HepG2 (cell line): ENCODE measurements around the gene RAB36. TPM values are rescaled to one million over a fixed set of nuclear protein-coding genes. Genes with fewer than 3 reads are reported as not detected.
A peak's percentile ranks its signal among the peaks of the same experiment; 100 is the strongest.

Experiments
- MNT ChIP-seq: fragments of 450-650 bp; IDR thresholded peaks from 2 replicates; pipeline ENCODE4 v1.6.1; 2016
- RARG ChIP-seq: sonication (generic); formaldehyde crosslinking; IDR thresholded peaks from 2 replicates; pipeline ENCODE4 v1.4.0; 2020; ENCODE audit warnings: low read depth, mild to moderate bottlenecking, missing genetic modification reagents
- RFX3 ChIP-seq: IDR thresholded peaks from 2 replicates; pipeline ENCODE4 v1.6.1; 2016; ENCODE audit warnings: missing biosample characterization, missing genetic modification reagents
- SATB2 ChIP-seq: sonication (generic); formaldehyde crosslinking; IDR thresholded peaks from 2 replicates; pipeline ENCODE4 v1.5.0; 2020; ENCODE audit warnings: missing genetic modification reagents
- SNAPC4 ChIP-seq: sonication (generic); formaldehyde crosslinking; IDR thresholded peaks from 2 replicates; pipeline ENCODE4 v1.4.0; 2020; ENCODE audit warnings: mild to moderate bottlenecking, missing genetic modification reagents
- SP5 ChIP-seq: IDR thresholded peaks from 2 replicates; pipeline ENCODE4 v1.6.1; 2016; ENCODE audit warnings: low read depth, borderline replicate concordance
- SPEN ChIP-seq: sonication (generic); formaldehyde crosslinking; IDR thresholded peaks from 2 replicates; pipeline ENCODE4 v1.5.1; 2020; ENCODE audit warnings: low read depth, mild to moderate bottlenecking, missing genetic modification reagents
- TAF15 ChIP-seq: fragments of 200-400 bp; formaldehyde crosslinking; IDR thresholded peaks from one replicate; pipeline ENCODE4 v1.6.1; 2018; ENCODE audit warnings: mild to moderate bottlenecking, low read depth, low read length; ENCODE audit not compliant: poor library complexity, severe bottlenecking
- TCF12 ChIP-seq, 2 experiments: fragments of 450-650 bp in 1 of 2; sonication (generic) in 1 of 2; formaldehyde crosslinking in 1 of 2; IDR thresholded peaks; 2 replicates each; pipeline versions ENCODE4 v1.6.1 to v1.8.0; 2017 to 2022; ENCODE audit warnings: antibody characterized with exemption in 1 of 2, mild to moderate bottlenecking in 1 of 2, missing genetic modification reagents in 1 of 2, moderate library complexity in 1 of 2
- THAP11 ChIP-seq: IDR thresholded peaks from 2 replicates; pipeline ENCODE4 v1.6.1; 2016; ENCODE audit warnings: missing biosample characterization, missing genetic modification reagents
- THYN1 ChIP-seq: sonication (generic); formaldehyde crosslinking; IDR thresholded peaks from 2 replicates; pipeline ENCODE4 v1.8.1; 2023; ENCODE audit warnings: low read depth, mild to moderate bottlenecking, moderate library complexity, missing genetic modification reagents, borderline replicate concordance
- ZBTB3 ChIP-seq: sonication (generic); formaldehyde crosslinking; IDR thresholded peaks from 2 replicates; pipeline ENCODE4 v1.4.0; 2020; ENCODE audit warnings: low read depth, mild to moderate bottlenecking, moderate library complexity, missing genetic modification reagents, borderline replicate concordance
- ZNF3 ChIP-seq: IDR thresholded peaks from 2 replicates; pipeline ENCODE4 v1.7.0; 2017; ENCODE audit warnings: inconsistent platforms
- ZNF362 ChIP-seq: sonication (generic); formaldehyde crosslinking; IDR thresholded peaks from 2 replicates; pipeline ENCODE4 v1.4.0; 2020; ENCODE audit warnings: missing genetic modification reagents, mild to moderate bottlenecking, borderline replicate concordance
- ZNF432 ChIP-seq: sonication (generic); formaldehyde crosslinking; IDR thresholded peaks from 2 replicates; pipeline ENCODE4 v1.5.0; 2020; ENCODE audit warnings: missing genetic modification reagents, mild to moderate bottlenecking, borderline replicate concordance
- ZNF446 ChIP-seq: sonication (generic); formaldehyde crosslinking; IDR thresholded peaks from 2 replicates; pipeline ENCODE4 v1.5.0; 2020; ENCODE audit warnings: mild to moderate bottlenecking, missing genetic modification reagents
- ZNF564 ChIP-seq: sonication (generic); formaldehyde crosslinking; IDR thresholded peaks from 2 replicates; pipeline ENCODE4 v1.8.1; 2023; ENCODE audit warnings: mild to moderate bottlenecking, missing genetic modification reagents
- ZNF792 ChIP-seq: IDR thresholded peaks from 2 replicates; pipeline ENCODE4 v1.6.1; 2016
- polyA plus RNA-seq, 8 experiments: library from polyadenylated mRNA; depleted of rRNA in 3 of 8; stranded (reverse) in 7 of 8; unstranded in 1 of 8; fragments of >200 nt; fragmentation: Illumina TruSeq in 4 of 8; extraction: Trizol in 4 of 8; gene quantifications; 2 replicates each; pipeline versions ENCODE4 v1.2.1 to v1.2.3, GENCODE V29; 2011 to 2016; ENCODE audit warnings: low read depth in 4 of 8, missing spikeins in 1 of 8, mixed read lengths in 1 of 8; ENCODE audit not compliant: insufficient read depth in 1 of 8
- total RNA-seq, 5 experiments: library from RNA; depleted of rRNA; stranded (reverse); fragments of >200 nt; fragmentation: Illumina TruSeq; extraction: Trizol; gene quantifications; 2 replicates each; pipeline ENCODE4 v1.2.3, GENCODE V29; 2016; ENCODE audit warnings: low read depth in 1 of 5
- TF ChIP-seq, protein P1 (sequence below): IDR thresholded peaks from 2 replicates; pipeline ENCODE4 v1.6.1; 2016; ENCODE audit warnings: missing biosample characterization, missing genetic modification reagents, low read depth
- TF ChIP-seq, protein P2 (sequence below): sonication (generic); formaldehyde crosslinking; IDR thresholded peaks from 2 replicates; pipeline ENCODE4 v1.5.1; 2020; ENCODE audit warnings: missing genetic modification reagents, mild to moderate bottlenecking, borderline replicate concordance

RAB36 gene
- total and polyA plus RNA-seq, 2 of the 13 experiments (the other 11 are each of a cell fraction or from before 2014, with no cell fraction given), result 0.24 to 0.86 TPM

DNA sequence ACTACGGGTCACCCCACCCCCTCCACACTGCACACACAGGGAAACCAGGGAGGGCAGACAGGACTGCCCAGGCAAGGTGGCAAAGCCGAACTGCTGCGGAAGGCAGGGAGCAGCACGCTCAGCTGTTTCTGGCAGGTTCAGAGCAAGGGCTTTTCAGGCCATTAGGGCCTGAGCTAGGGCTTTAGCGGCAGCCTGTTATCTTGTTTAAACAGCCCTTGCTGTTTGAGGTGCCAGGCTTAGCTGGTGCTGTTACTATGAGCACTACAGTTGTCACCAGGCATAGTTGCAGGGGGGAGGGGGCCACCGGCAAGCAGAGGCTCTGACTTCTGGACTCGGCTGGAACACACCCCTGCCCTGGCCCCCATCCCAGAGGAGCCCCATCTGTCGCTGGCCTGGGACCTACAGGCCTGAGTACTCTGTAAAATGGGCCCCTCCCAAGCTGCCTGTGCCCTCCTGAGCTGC lies 38.3 kb upstream of the RAB36 start (continued):
- TF ChIP-seq ZBTB3 (CRISPR knock-in tag) (no peak), SPEN (CRISPR knock-in tag) (no peak), TCF12 (IDR thresholded peaks at IDR 0.05) (no peak), TCF12 (CRISPR knock-in tag; IDR thresholded peaks at IDR 0.05) (no peak), RFX3 (CRISPR knock-in tag) (no peak), SP5 (CRISPR knock-in tag) (no peak), ZNF564 (CRISPR knock-in tag) (no peak), SATB2 (no peak), TAF15 (no peak), ZNF3 (CRISPR knock-in tag) (no peak), SNAPC4 (CRISPR knock-in tag) (no peak), ZNF792 (CRISPR knock-in tag) (peak; percentile 100), RARG (CRISPR knock-in tag) (no peak), THYN1 (CRISPR knock-in tag) (no peak), ZNF362 (CRISPR knock-in tag) (no peak), THAP11 (CRISPR knock-in tag) (no peak), MNT (no peak), ZNF432 (CRISPR knock-in tag) (no peak), ZNF446 (CRISPR knock-in tag) (no peak)
- TF ChIP-seq, protein P1, sequence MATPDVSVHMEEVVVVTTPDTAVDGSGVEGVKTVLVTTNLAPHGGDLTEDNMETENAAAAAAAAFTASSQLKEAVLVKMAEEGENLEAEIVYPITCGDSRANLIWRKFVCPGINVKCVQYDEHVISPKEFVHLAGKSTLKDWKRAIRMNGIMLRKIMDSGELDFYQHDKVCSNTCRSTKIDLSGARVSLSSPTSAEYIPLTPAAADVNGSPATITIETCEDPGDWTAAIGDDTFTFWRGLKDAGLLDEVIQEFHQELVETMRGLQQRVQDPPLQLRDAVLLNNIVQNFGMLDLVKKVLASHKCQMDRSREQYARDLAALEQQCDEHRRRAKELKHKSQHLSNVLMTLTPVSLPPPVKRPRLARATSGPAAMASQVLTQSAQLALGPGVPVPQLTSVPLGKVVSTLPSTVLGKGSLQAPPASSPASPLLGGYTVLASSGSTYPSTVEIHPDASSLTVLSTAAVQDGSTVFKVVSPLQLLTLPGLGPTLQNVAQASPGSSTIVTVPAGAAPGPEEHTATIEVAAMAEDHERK (CRISPR knock-in tag), result no peak
- TF ChIP-seq, protein P2, sequence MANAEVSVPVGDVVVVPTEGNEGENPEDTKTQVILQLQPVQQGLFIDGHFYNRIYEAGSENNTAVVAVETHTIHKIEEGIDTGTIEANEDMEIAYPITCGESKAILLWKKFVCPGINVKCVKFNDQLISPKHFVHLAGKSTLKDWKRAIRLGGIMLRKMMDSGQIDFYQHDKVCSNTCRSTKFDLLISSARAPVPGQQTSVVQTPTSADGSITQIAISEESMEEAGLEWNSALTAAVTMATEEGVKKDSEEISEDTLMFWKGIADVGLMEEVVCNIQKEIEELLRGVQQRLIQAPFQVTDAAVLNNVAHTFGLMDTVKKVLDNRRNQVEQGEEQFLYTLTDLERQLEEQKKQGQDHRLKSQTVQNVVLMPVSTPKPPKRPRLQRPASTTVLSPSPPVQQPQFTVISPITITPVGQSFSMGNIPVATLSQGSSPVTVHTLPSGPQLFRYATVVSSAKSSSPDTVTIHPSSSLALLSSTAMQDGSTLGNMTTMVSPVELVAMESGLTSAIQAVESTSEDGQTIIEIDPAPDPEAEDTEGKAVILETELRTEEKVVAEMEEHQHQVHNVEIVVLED, result no peak
